Measurements from ENCODE around the gene NKX6-1. TPM values are rescaled to one million over a fixed set of nuclear protein-coding genes. Genes with fewer than 3 reads are reported as not detected.

NKX6-1 gene
- total RNA-seq, 1 donor from 2014 or later = not detected

- no peaks in the 10 kb centered on the region for H3K9me3 ChIP-seq (ENCODE audit: control insufficient read depth in 3 of 3, low read length in 3 of 3)
- peaks cover 0 to 3% (median 0%) of the 10 kb centered on the region in 3 donors for H3K27me3 ChIP-seq (ENCODE audit: control insufficient read depth in 3 of 3, insufficient read depth in 3 of 3, low read length in 3 of 3)
- H3K4me1 ChIP-seq (ENCODE audit: control insufficient read depth in 3 of 3, insufficient read depth in 3 of 3, low read length in 3 of 3) = no peaks in the 10 kb centered on the region
- H3K36me3 ChIP-seq (ENCODE audit: control insufficient read depth in 3 of 3, insufficient read depth in 3 of 3, low read length in 3 of 3) = no peaks in the 10 kb centered on the region
- H3K9ac ChIP-seq (ENCODE audit: low read depth in 1 of 3, low read length in 3 of 3) = no peak overlapping the region
- H3K27ac ChIP-seq (ENCODE audit: low read depth, low read length) = no peak overlapping the region
- H3K4me3 ChIP-seq (ENCODE audit: low read length in 3 of 3) = no peak overlapping the region
These were observed 42.9 kb downstream of the NKX6-1 start for GRCh38 chr4:84456157-84456556.

- Histone ChIP-seq H3K9me3 (ENCODE audit: control insufficient read depth in 3 of 3, low read length in 3 of 3) (no peaks in the 10 kb centered on the region), H3K4me1 (ENCODE audit: control insufficient read depth in 3 of 3, insufficient read depth in 3 of 3, low read length in 3 of 3) (no peaks in the 10 kb centered on the region), H3K27ac (ENCODE audit: low read depth, low read length) (no peak overlapping the region), H3K4me3 (ENCODE audit: low read length in 3 of 3) (no peak overlapping the region), H3K36me3 (ENCODE audit: control insufficient read depth in 3 of 3, insufficient read depth in 3 of 3, low read length in 3 of 3) (no peaks in the 10 kb centered on the region), H3K9ac (ENCODE audit: low read depth in 1 of 3, low read length in 3 of 3) (no peak overlapping the region), H3K27me3 (ENCODE audit: control insufficient read depth in 3 of 3, insufficient read depth in 3 of 3, low read length in 3 of 3) (peaks cover 0 to 3% (median 0%) of the 10 kb centered on the region in 3 donors)
These were observed 43.4 kb downstream of the NKX6-1 start for GRCh38 chr4:84455697-84456096.

GRCh38 chr4:84451546-84451945, 47.5 kb downstream of the NKX6-1 start:
- no peak overlapping the region for H3K9ac ChIP-seq (ENCODE audit: low read depth in 1 of 3, low read length in 3 of 3)
- no peaks in the 10 kb centered on the region for H3K36me3 ChIP-seq (ENCODE audit: control insufficient read depth in 3 of 3, insufficient read depth in 3 of 3, low read length in 3 of 3)
- H3K27ac ChIP-seq (ENCODE audit: low read depth, low read length) = no peak overlapping the region
- H3K9me3 ChIP-seq (ENCODE audit: control insufficient read depth in 3 of 3, low read length in 3 of 3) = no peaks in the 10 kb centered on the region
- no peaks in the 10 kb centered on the region for H3K27me3 ChIP-seq (ENCODE audit: control insufficient read depth in 3 of 3, insufficient read depth in 3 of 3, low read length in 3 of 3)
- H3K4me1 ChIP-seq (ENCODE audit: control insufficient read depth in 3 of 3, insufficient read depth in 3 of 3, low read length in 3 of 3) = no peaks in the 10 kb centered on the region
- no peak overlapping the region for H3K4me3 ChIP-seq (ENCODE audit: low read length in 3 of 3)

GRCh38 chr4:84443523-84443922, 55.6 kb downstream of the NKX6-1 start:
- Histone ChIP-seq H3K4me1 (ENCODE audit: control insufficient read depth in 3 of 3, insufficient read depth in 3 of 3, low read length in 3 of 3) (no peaks in the 10 kb centered on the region), H3K36me3 (ENCODE audit: control insufficient read depth in 3 of 3, insufficient read depth in 3 of 3, low read length in 3 of 3) (no peaks in the 10 kb centered on the region), H3K9me3 (ENCODE audit: control insufficient read depth in 3 of 3, low read length in 3 of 3) (no peaks in the 10 kb centered on the region), H3K4me3 (ENCODE audit: low read length in 3 of 3) (no peak overlapping the region), H3K27ac (ENCODE audit: low read depth, low read length) (no peak overlapping the region), H3K27me3 (ENCODE audit: control insufficient read depth in 3 of 3, insufficient read depth in 3 of 3, low read length in 3 of 3) (peaks cover 0 to 11% (median 0%) of the 10 kb centered on the region in 3 donors), H3K9ac (ENCODE audit: low read depth in 1 of 3, low read length in 3 of 3) (no peak overlapping the region)

- Histone ChIP-seq H3K27me3 (ENCODE audit: control insufficient read depth in 3 of 3, insufficient read depth in 3 of 3, low read length in 3 of 3) (peaks cover 0 to 11% (median 0%) of the 10 kb centered on the region in 3 donors), H3K4me3 (ENCODE audit: low read length in 3 of 3) (no peak overlapping the region), H3K36me3 (ENCODE audit: control insufficient read depth in 3 of 3, insufficient read depth in 3 of 3, low read length in 3 of 3) (no peaks in the 10 kb centered on the region), H3K4me1 (ENCODE audit: control insufficient read depth in 3 of 3, insufficient read depth in 3 of 3, low read length in 3 of 3) (no peaks in the 10 kb centered on the region), H3K9me3 (ENCODE audit: control insufficient read depth in 3 of 3, low read length in 3 of 3) (no peaks in the 10 kb centered on the region), H3K27ac (ENCODE audit: low read depth, low read length) (no peak overlapping the region), H3K9ac (ENCODE audit: low read depth in 1 of 3, low read length in 3 of 3) (no peak overlapping the region)
These were observed 56.3 kb downstream of the NKX6-1 start for GRCh38 chr4:84442778-84443177.

Small RNA genes within 50 kb of the gene (small RNA-seq; reads per million reads assigned to genes)
- gene RPL3P13 = not detected

Other genes with a start within 250 kb of the NKX6-1 start
- gene CDS1, start 83.8 kb upstream of the NKX6-1 start, total RNA-seq = 0.52 TPM